HUES64 (cell line): Measurements from ENCODE around the gene EXOC3L2.
A peak's percentile ranks its signal among the peaks of the same experiment; 100 is the strongest.

Experiments used
- H3K27ac ChIP-seq: 2 replicates; pipeline ENCODE4 v1.7.0; 2013; ENCODE audit warnings: low read depth, low read length, inconsistent platforms
- H3K27me3 ChIP-seq: 2 replicates; pipeline ENCODE4 v1.6.1; 2013; ENCODE audit warnings: mild to moderate bottlenecking, low read length; ENCODE audit not compliant: insufficient read depth
- H3K36me3 ChIP-seq: 2 replicates; pipeline ENCODE4 v1.6.1; 2013; ENCODE audit warnings: mild to moderate bottlenecking, low read length; ENCODE audit not compliant: insufficient read depth
- H3K4me1 ChIP-seq: 2 replicates; pipeline ENCODE4 v1.6.1; 2013; ENCODE audit warnings: mild to moderate bottlenecking, low read length, moderate library complexity; ENCODE audit not compliant: insufficient read depth
- H3K4me3 ChIP-seq: 2 replicates; pipeline ENCODE4 v1.5.1; 2013; ENCODE audit warnings: mild to moderate bottlenecking, low read length, moderate library complexity
- H3K9ac ChIP-seq: 2 replicates; pipeline ENCODE4 v1.6.1; 2013; ENCODE audit warnings: mild to moderate bottlenecking, low read depth, low read length
- H3K9me3 ChIP-seq: 2 replicates; pipeline ENCODE4 v1.6.1; 2013; ENCODE audit warnings: low read depth, low read length; ENCODE audit not compliant: insufficient read depth
- WGBS: fragments of 150-250, 120-280 bp; methylation state at CpG from one replicate; pipeline ENCODE4 v1.1.7; 2013; ENCODE audit warnings: missing lambda C conversion rate; 5-methylcytosine and 5-hydroxymethylcytosine counted together

EXOC3L2 gene

GRCh38 chr19:45179072-45179891 is 65.9 kb downstream of the EXOC3L2 start:
- H3K9me3 ChIP-seq, result no peaks in the 10 kb centered on the region

DNA sequence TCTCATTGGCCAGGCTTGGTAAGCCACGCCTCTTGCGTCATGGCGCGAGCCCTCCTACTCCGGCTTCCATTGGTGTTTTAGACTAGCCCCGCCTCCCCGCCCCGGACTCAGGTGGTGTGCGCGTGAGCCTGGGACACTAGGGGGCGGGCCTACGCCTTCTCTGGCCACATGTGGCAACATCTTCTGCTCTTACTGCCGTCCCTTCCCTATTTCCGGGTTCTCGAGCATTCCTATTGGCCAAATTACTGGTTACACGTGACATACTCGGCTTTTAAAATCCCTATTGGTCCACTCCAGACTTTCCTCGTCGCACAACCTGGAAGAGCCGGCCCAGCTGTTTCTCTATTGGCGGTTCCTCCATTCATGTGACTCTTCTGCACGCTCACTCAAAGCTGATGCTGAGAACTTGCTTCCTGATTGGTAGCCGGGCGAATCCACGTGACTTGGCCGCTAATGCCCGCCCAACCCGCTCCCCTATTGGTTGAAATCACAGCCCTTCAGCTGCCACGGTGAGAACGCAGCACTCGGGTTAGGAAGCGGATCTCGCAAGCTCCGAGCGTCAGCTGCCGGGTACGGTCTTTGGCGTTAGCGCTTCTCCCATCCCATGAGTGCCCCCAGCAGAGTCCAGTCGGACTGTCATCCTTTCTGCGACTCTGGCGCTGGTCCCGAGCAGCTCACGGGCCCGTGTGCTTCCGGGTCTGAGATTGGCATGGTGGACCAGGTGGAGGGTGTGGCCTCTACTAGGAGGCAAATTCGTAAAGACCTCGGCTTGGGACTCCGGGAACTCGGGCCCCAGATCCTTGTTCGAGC is 66.7 kb downstream of the EXOC3L2 start, which contains the start of gene BLOC1S3:
TSS of gene BLOC1S3 (plus strand) at position 523 of the 810 bp plus-strand sequence. CDS start 513 bp downstream, outside the sequence.
- Histone ChIP-seq H3K4me1 (0 out of 2 replicates have a peak, but pooled peaks cover 6% of the 10 kb centered on the region), H3K9me3 (no peaks in the 10 kb centered on the region), H3K36me3 (no peaks in the 10 kb centered on the region), H3K27ac (peak within 1 kb of the TSS; percentile 69; the same call in 1 of the 2 replicates), H3K9ac (peak within 1 kb of the TSS; percentile 79), H3K27me3 (no peaks in the 10 kb centered on the region), H3K4me3 (peak within 1 kb of the TSS; percentile 88)
- WGBS, result under 1% methylated on average over 51 of the region's 51 CpGs

More at GRCh38 chr19:45179072-45179891, 65.9 kb downstream of the EXOC3L2 start:
- Histone ChIP-seq H3K27me3 (no peaks in the 10 kb centered on the region), H3K4me1 (0 out of 2 replicates have a peak, but pooled peaks cover 6% of the 10 kb centered on the region), H3K27ac (peak overlapping the region; percentile 52; the same call in 1 of the 2 replicates), H3K9ac (peak overlapping the region; percentile 64), H3K36me3 (no peaks in the 10 kb centered on the region), H3K4me3 (peak overlapping the region; percentile 88)
- 2% methylated on average over 97 of the region's 97 CpGs for WGBS

DNA sequence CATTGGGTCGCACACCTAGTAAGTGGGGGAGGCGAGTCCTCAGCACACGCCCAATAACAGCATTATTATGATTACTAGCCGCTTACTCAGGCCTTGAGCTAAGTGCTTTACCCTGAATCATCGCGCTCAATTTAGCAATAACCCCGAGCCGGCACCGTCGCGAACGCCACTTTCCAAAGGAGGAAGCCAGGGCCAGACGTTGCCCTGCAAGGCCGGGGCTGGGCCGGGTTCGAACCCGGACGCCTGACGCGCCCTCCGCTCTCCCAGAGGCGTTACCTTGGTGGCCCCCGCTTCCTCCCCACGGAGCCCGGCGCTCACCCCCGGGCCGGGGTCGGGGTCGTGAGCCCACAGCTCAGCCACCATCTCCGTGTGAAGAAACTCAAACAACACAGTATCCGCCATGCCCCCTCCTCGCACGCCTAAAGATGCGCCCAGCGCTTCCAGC is 67.4 kb downstream of the EXOC3L2 start, which contains the start of gene TRAPPC6A:
TSS of gene TRAPPC6A (minus strand) at position 421 of the 445 bp plus-strand sequence. CDS start at position 402, 19 bp downstream.
- WGBS, result under 1% methylated on average over 36 of the region's 36 CpGs
- H3K9ac ChIP-seq, result peak within 1 kb of the TSS; percentile 79
- H3K27ac ChIP-seq, result peak within 1 kb of the TSS; percentile 69; the same call in 1 of the 2 replicates
- peak within 1 kb of the TSS; percentile 88 for H3K4me3 ChIP-seq
- no peaks in the 10 kb centered on the region for H3K9me3 ChIP-seq
- H3K27me3 ChIP-seq, result no peaks in the 10 kb centered on the region
- H3K4me1 ChIP-seq, result 0 out of 2 replicates have a peak, but pooled peaks cover 6% of the 10 kb centered on the region
- no peaks in the 10 kb centered on the region for H3K36me3 ChIP-seq

GRCh38 chr19:45175515-45176345 is 69.5 kb downstream of the EXOC3L2 start:
- Histone ChIP-seq H3K27me3 (no peaks in the 10 kb centered on the region), H3K9ac (no peak overlapping the region), H3K27ac (no peak overlapping the region), H3K36me3 (no peaks in the 10 kb centered on the region), H3K4me3 (no peak overlapping the region), H3K4me1 (0 out of 2 replicates have a peak, but pooled peaks cover 6% of the 10 kb centered on the region), H3K9me3 (no peaks in the 10 kb centered on the region)
- whole genome bisulfite sequencing, result 90% methylated on average over 9 of the region's 10 CpGs

GRCh38 chr19:45173816-45174215 is 71.4 kb downstream of the EXOC3L2 start:
- Histone ChIP-seq H3K27me3 (no peaks in the 10 kb centered on the region), H3K4me1 (no peaks in the 10 kb centered on the region), H3K36me3 (no peaks in the 10 kb centered on the region), H3K9me3 (no peaks in the 10 kb centered on the region), H3K27ac (no peak overlapping the region), H3K4me3 (no peak overlapping the region), H3K9ac (no peak overlapping the region)
- WGBS, result 93% methylated on average over 12 of the region's 12 CpGs

- WGBS, result 92% methylated on average over 16 of the region's 18 CpGs
Observed at GRCh38 chr19:45172611-45173208, 72.5 kb downstream of the EXOC3L2 start.

GRCh38 chr19:45172173-45172572 is 73.0 kb downstream of the EXOC3L2 start:
- no peak overlapping the region for H3K9ac ChIP-seq
- H3K4me1 ChIP-seq, result no peaks in the 10 kb centered on the region
- WGBS, result 86% methylated on average over 4 of the region's 4 CpGs
- no peaks in the 10 kb centered on the region for H3K9me3 ChIP-seq
- H3K36me3 ChIP-seq, result no peaks in the 10 kb centered on the region
- no peak overlapping the region for H3K4me3 ChIP-seq
- H3K27me3 ChIP-seq, result no peaks in the 10 kb centered on the region
- no peak overlapping the region for H3K27ac ChIP-seq

More at GRCh38 chr19:45172611-45173208, 72.5 kb downstream of the EXOC3L2 start:
- no peaks in the 10 kb centered on the region for H3K4me1 ChIP-seq
- no peaks in the 10 kb centered on the region for H3K36me3 ChIP-seq
- H3K4me3 ChIP-seq, result no peak overlapping the region
- no peak overlapping the region for H3K27ac ChIP-seq
- no peaks in the 10 kb centered on the region for H3K9me3 ChIP-seq
- no peak overlapping the region for H3K9ac ChIP-seq
- no peaks in the 10 kb centered on the region for H3K27me3 ChIP-seq

DNA sequence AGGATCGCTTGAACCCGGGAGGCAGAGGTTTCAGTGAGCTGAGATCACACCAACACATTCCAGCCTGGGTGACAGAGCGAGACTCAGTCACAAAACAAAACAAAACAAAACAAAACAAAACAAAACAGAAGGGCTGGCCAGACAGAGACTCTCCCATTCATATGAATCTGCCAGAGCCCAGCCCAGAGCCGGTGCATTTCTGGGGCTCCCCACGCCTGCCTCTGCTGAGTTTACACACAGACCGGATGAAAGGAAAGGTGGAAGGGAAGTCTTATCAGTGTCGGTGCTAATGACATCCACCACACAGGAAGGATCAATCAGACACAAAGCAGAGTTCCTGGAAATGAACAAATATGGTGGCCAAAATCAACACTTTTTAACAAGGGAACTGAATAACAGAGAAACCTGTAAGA is 74.0 kb downstream of the EXOC3L2 start:
- H3K9ac ChIP-seq, result no peak overlapping the region
- no peak overlapping the region for H3K4me3 ChIP-seq
- no peaks in the 10 kb centered on the region for H3K9me3 ChIP-seq
- H3K27ac ChIP-seq, result no peak overlapping the region
- WGBS, result 83% methylated on average over 7 of the region's 7 CpGs
- no peaks in the 10 kb centered on the region for H3K36me3 ChIP-seq
- H3K27me3 ChIP-seq, result no peaks in the 10 kb centered on the region
- 0 out of 2 replicates have a peak, but pooled peaks cover 5% of the 10 kb centered on the region for H3K4me1 ChIP-seq

GRCh38 chr19:45170146-45171106 is 74.8 kb downstream of the EXOC3L2 start:
- Histone ChIP-seq H3K9me3 (no peaks in the 10 kb centered on the region), H3K27me3 (no peaks in the 10 kb centered on the region), H3K27ac (no peak overlapping the region), H3K36me3 (no peaks in the 10 kb centered on the region), H3K4me3 (no peak overlapping the region), H3K9ac (no peak overlapping the region), H3K4me1 (0 out of 2 replicates have a peak, but pooled peaks cover 5% of the 10 kb centered on the region)
- 90% methylated on average over 19 of the region's 21 CpGs for WGBS
